NCI-H345 treated with DMSO at 0.1 percent for 48 hours (cell line): Measurements from ENCODE around the gene ANKRD63.

ENCODE experiments used
- DNase-seq: peaks from one replicate; lab custom pipeline; 2025; ENCODE audit not compliant: unreplicated experiment; lab: John Stamatoyannopoulos, UW

Gene ANKRD63

GRCh38 chr15:40279437-40280141, 3.3 kb downstream of the ANKRD63 start:
- DNase-seq = peak; percentile 21

GRCh38 chr15:40278026-40278425, 4.8 kb downstream of the ANKRD63 start:
- DNase-seq = no peak

- no peak for DNase-seq
Observed at GRCh38 chr15:40277471-40277870, 5.4 kb downstream of the ANKRD63 start.

- no peak for DNase-seq
Observed at GRCh38 chr15:40276927-40277326, 5.9 kb downstream of the ANKRD63 start.

- no peak for DNase-seq
Observed at GRCh38 chr15:40275954-40276353, 6.9 kb downstream of the ANKRD63 start.

DNA sequence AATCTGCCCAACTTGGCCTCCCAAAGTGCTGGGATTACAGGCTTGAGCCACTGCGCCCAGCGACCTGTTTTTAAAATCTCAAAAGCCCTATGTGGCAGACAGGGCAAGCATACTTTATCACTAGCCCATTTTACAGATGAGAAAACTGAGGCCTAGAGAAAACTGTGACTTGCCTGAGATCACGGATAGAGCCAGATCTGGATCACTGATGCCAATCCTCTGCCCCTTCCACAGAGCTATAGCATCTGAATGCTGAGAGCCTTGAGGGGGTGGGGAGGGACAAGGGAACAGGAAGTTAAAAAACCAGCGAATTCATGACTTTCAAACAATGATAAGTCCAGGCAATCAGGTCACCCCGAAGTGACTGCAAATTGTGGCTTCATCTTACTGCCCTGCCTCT, 7.3 kb downstream of the ANKRD63 start:
- no peak for DNase-seq

- peak; percentile 61 for DNase-seq
Observed at GRCh38 chr15:40274350-40275274, 8.3 kb downstream of the ANKRD63 start.

GRCh38 chr15:40273428-40273827, 9.4 kb downstream of the ANKRD63 start:
- DNase-seq = no peak

DNA sequence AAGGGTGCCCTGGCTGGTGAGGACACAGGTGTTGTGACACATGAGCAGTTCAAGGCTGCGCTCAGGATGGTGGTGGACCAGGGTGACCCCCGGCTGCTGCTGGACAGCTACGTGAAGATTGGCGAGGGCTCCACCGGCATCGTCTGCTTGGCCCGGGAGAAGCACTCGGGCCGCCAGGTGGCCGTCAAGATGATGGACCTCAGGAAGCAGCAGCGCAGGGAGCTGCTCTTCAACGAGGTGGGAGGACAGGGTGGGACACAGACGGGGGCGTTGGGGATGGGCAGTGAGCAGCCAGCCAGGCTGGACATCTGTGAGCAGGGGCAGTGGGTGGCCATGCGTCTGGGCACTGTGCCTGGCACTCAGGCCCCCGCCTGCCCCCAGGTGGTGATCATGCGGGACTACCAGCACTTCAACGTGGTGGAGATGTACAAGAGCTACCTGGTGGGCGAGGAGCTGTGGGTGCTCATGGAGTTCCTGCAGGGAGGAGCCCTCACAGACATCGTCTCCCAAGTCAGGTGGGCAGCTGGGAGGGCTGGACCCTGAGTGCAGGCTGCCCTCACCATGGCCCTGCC, 10.3 kb downstream of the ANKRD63 start:
- DNase-seq = no peak

- DNase-seq = no peak
Observed at GRCh38 chr15:40271685-40272484, 11.0 kb downstream of the ANKRD63 start.

DNA sequence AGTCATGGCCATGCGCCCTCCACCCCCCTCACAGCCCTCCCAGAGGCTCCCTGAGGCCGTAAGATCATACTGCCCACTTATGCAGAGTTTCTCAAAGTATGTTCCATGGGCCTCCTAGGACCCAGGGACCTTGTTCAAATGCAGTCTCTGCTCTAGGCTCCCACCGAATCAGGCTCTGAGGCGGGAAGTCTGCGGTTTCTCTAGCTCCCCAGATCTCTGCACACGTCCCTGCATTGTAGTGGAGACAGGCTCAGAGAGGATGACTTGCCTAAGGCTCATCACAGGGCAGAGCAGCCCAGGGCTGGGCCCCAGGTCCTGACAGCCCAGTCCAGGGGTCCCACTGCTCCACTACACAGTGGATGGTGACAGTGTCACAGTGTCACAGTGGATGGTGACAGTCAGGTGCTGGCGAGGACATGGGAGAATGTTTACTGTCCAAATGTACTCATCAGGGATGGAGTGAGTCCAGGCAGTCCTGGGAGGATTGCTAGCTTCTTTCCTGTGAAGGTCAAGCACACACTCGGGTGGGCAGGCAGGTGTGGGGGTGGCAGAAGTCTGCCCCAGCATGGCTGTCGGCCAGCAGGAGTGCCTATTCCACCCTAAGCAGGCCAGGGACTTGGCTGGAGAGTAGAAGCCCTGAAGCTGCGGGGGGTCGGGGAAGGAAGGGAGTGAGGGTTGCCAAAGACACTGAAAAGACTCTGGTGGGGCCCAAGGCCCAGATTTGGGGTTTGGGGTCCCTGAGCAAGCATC, 12.4 kb downstream of the ANKRD63 start:
- DNase-seq = no peak

- no peak for DNase-seq
Observed at GRCh38 chr15:40269604-40270003, 13.3 kb downstream of the ANKRD63 start.

- DNase-seq = no peak
Observed at GRCh38 chr15:40267670-40268069, 15.2 kb downstream of the ANKRD63 start.

- DNase-seq = no peak
Observed at GRCh38 chr15:40266828-40267304, 16.0 kb downstream of the ANKRD63 start.

DNA sequence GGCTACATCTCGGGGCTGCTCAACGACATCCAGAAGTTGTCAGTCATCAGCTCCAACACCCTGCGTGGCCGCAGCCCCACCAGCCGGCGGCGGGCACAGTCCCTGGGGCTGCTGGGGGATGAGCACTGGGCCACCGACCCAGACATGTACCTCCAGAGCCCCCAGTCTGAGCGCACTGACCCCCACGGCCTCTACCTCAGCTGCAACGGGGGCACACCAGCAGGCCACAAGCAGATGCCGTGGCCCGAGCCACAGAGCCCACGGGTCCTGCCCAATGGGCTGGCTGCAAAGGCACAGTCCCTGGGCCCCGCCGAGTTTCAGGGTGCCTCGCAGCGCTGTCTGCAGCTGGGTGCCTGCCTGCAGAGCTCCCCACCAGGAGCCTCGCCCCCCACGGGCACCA, 17.0 kb downstream of the ANKRD63 start:
- no peak for DNase-seq

DNA sequence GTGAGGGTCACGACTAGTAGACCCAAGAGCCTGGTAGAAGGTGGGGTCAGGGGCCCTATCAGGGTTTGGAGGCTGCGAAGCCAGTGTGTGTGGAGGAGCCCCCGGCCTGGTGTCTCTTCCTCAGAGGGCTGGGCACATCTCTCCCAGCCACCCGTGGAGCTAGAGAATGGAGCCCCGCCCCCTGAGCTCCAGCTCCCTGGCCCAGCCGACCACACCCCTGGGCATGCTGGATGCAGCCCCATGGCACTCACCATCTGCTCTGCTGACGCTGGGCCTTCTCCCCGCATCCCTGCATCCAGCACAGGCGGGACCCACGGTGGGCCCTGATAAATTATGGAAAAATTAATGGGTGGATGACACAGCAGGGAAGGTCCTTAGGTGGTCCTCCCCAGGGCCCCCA, 17.5 kb downstream of the ANKRD63 start:
- no peak for DNase-seq

DNA sequence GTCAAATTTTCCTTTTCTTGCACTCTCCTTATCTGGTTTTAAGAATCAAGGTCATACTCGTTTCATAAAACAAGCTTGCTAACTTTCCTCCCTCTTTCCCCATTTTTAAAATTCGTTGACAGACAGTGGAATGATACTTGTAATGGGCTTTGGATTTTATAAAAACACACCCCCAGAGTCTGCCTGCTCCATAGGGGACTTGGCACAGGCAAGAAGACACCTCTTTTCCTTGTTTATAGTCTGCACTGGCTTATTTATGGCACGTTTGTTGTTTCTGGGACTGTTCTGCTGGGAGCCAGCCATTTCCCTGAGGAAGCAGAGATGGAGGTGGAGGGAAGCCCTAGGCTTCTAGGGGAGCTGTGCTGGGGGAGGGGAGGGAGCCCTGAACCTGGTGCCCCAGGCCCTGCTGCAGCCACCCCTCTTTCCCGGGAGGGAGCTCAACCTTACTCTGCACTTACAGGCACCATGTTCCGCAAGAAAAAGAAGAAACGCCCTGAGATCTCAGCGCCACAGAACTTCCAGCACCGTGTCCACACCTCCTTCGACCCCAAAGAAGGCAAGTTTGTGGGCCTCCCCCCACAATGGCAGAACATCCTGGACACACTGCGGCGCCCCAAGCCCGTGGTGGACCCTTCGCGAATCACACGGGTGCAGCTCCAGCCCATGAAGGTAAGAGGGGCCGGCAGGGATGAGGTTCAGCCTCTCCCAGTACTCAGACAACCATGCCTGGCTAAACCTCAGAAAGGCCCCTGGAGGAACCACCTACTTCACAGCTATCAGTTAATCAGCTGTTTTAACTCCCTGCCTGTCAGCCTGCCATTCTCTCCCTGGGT, 18.3 kb downstream of the ANKRD63 start:
- no peak for DNase-seq

DNA sequence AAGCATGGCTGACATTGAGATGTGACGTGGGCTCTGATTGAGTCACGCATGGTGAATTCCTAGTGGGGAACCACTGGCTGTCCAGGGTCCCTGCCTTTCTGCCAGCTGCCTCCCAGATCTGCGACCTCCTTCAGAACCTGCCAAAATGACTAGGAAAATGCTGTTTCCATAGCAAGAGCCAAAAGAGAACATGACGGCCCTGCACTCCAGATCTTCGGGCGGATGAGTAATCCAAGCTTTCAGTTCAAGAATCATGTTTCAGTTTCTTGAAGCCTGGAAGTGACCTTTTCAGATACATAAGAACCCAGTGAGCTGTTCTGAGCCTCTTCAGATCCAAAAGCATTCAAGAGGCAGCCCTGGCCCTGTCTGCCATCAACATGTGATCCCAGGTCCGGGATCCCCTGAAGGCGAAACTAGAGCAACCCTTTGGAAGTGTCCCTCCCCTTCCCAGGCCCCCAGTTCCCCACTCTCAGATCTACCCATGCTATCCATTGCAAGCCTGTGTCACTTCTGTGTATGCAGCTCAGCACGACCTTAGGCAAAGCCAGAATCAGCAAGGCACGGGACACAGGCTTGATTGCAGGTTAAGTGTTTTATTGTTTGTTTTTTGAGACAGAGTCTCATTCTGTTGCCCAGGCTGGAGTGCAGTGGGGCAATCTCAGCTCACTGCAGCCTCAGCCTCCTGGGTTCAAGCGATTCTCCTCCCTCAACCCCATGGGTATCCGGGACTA, 19.7 kb downstream of the ANKRD63 start:
- DNase-seq = no peak

- no peak for DNase-seq
Observed at GRCh38 chr15:40259021-40259420, 23.8 kb downstream of the ANKRD63 start.
